Neural cell (in vitro differentiated cells): Measurements from ENCODE around the gene NDUFV1. TPM values are rescaled to one million over a fixed set of nuclear protein-coding genes. Genes with fewer than 3 reads are reported as not detected.

ENCODE experiments used
- H2AFZ ChIP-seq: fragments of 200-600, 300-800 bp; sonication (generic), shearing (Covaris generic); 2 replicates; pipeline ENCODE4 v1.6.0; 2014; ENCODE audit warnings: low read depth, mild to moderate bottlenecking, antibody characterized with exemption, low read length, moderate library complexity
- H3F3A ChIP-seq: fragments of 200-600 bp; shearing (Covaris generic); 2 replicates; pipeline ENCODE4 v1.6.1; 2016; ENCODE audit warnings: mild to moderate bottlenecking, moderate library complexity, mixed read lengths, antibody characterized with exemption, low read length; ENCODE audit not compliant: insufficient read depth, poor library complexity, severe bottlenecking
- H3K27ac ChIP-seq: fragments of 200-600, 300-800 bp; sonication (generic), shearing (Covaris generic); 2 replicates; pipeline ENCODE4 v1.5.1; 2014; ENCODE audit warnings: mild to moderate bottlenecking, low read length, moderate library complexity
- H3K27me3 ChIP-seq: fragments of 300-800, 200-600 bp; sonication (generic), shearing (Covaris generic); 2 replicates; pipeline ENCODE4 v1.6.0; 2014; ENCODE audit warnings: mild to moderate bottlenecking, low read depth, low read length, moderate library complexity; ENCODE audit not compliant: insufficient read depth
- H3K36me3 ChIP-seq: fragments of 300-800, 200-600 bp; sonication (generic), shearing (Covaris generic); 2 replicates; pipeline ENCODE4 v1.5.1; 2014; ENCODE audit warnings: mild to moderate bottlenecking, antibody characterized with exemption, low read length, moderate library complexity; ENCODE audit not compliant: insufficient read depth
- H3K4me2 ChIP-seq: fragments of 300-800, 200-600 bp; sonication (generic), shearing (Covaris generic); 2 replicates; pipeline ENCODE4 v1.6.0; 2014; ENCODE audit warnings: mild to moderate bottlenecking, low read length
- H3K4me3 ChIP-seq: fragments of 300-800, 200-600 bp; sonication (generic), shearing (Covaris generic); 2 replicates; pipeline ENCODE4 v1.5.1; 2014; ENCODE audit warnings: mild to moderate bottlenecking, low read length, moderate library complexity
- H3K79me2 ChIP-seq: fragments of 200-600 bp; shearing (Covaris generic); replicated peaks from 2 replicates; pipeline ENCODE4 v1.6.0; 2014; ENCODE audit warnings: mild to moderate bottlenecking, low read length, moderate library complexity; ENCODE audit not compliant: insufficient read depth
- H3K9ac ChIP-seq: fragments of 300-800, 200-600 bp; sonication (generic), shearing (Covaris generic); 2 replicates; pipeline ENCODE4 v1.6.1; 2016; ENCODE audit warnings: mild to moderate bottlenecking, low read length, mixed read lengths
- H3K9me2 ChIP-seq: fragments of 200-600 bp; shearing (Covaris generic); 2 replicates; pipeline ENCODE4 v1.6.1; 2016; ENCODE audit warnings: mild to moderate bottlenecking, low read length, mixed read lengths; ENCODE audit not compliant: insufficient read depth
- H3K9me3 ChIP-seq: fragments of 200-600, 300-800 bp; sonication (generic), shearing (Covaris generic); 2 replicates; pipeline ENCODE4 v1.6.1; 2016; ENCODE audit warnings: mild to moderate bottlenecking, mixed run types, low read length, moderate library complexity, mixed read lengths
- H4K20me1 ChIP-seq: fragments of 200-600 bp; shearing (Covaris generic); 2 replicates; pipeline ENCODE4 v1.6.1; 2016; ENCODE audit warnings: mild to moderate bottlenecking, mixed run types; ENCODE audit not compliant: insufficient read depth
- CTCF ChIP-seq: fragments of 450-650 bp; IDR thresholded peaks from 2 replicates; pipeline ENCODE4 v1.5.1; 2014; ENCODE audit warnings: antibody characterized with exemption, mild to moderate bottlenecking, moderate library complexity; ENCODE audit not compliant: poor library complexity, severe bottlenecking
- EP300 ChIP-seq: fragments of 450-650 bp; conservative IDR thresholded peaks from 2 replicates; pipeline ENCODE4 v1.6.1; 2014; ENCODE audit warnings: antibody characterized with exemption, mild to moderate bottlenecking, moderate library complexity; ENCODE audit not compliant: poor library complexity, severe bottlenecking
- EZH2 ChIP-seq: fragments of 200-600, 300-800 bp; shearing (Covaris generic), sonication (generic); IDR thresholded peaks from 2 replicates; pipeline ENCODE4 v1.6.1; 2014; ENCODE audit warnings: antibody characterized with exemption, low read length, borderline replicate concordance, mild to moderate bottlenecking; ENCODE audit not compliant: insufficient read depth, poor library complexity, severe bottlenecking
- MXI1 ChIP-seq: fragments of 450-650 bp; conservative IDR thresholded peaks from 2 replicates; pipeline ENCODE4 v1.6.1; 2014; ENCODE audit warnings: antibody characterized with exemption, mild to moderate bottlenecking; ENCODE audit not compliant: poor library complexity, severe bottlenecking
- POLR2AphosphoS5 ChIP-seq: IDR thresholded peaks from 2 replicates; pipeline ENCODE4 v1.6.1; 2012
- RAD21 ChIP-seq: fragments of 450-650 bp; conservative IDR thresholded peaks from 2 replicates; pipeline ENCODE4 v1.6.1; 2014; ENCODE audit warnings: antibody characterized with exemption, mild to moderate bottlenecking, moderate library complexity
- REST ChIP-seq: IDR thresholded peaks from 2 replicates; pipeline ENCODE4 v1.6.1; 2012; ENCODE audit warnings: borderline replicate concordance
- SMC3 ChIP-seq: fragments of 450-650 bp; conservative IDR thresholded peaks from 2 replicates; pipeline ENCODE4 v1.6.1; 2014; ENCODE audit warnings: antibody characterized with exemption, mild to moderate bottlenecking, moderate library complexity; ENCODE audit not compliant: poor library complexity
- TAF1 ChIP-seq: IDR thresholded peaks from 2 replicates; pipeline ENCODE4 v1.6.1; 2012; ENCODE audit warnings: low read depth
- polyA plus RNA-seq: library from polyadenylated mRNA; depleted of rRNA; stranded (reverse); fragments of >200 nt; gene quantifications from 2 replicates; pipeline ENCODE4 v1.2.3, GENCODE V29; 2014

Gene NDUFV1
- polyA plus RNA-seq, 1 donor from 2014 or later = 393 TPM

GRCh38 chr11:67574938-67575337 is 31.8 kb upstream of the NDUFV1 start:
- H3K27me3 ChIP-seq = no peaks in the 10 kb centered on the region
- H4K20me1 ChIP-seq = no peaks in the 10 kb centered on the region
- H3K79me2 ChIP-seq = no peaks in the 10 kb centered on the region
- TF ChIP-seq SMC3 (no peak), CTCF (no peak), MXI1 (no peak), RAD21 (no peak), POLR2AphosphoS5 (no peak), REST (no peak), TAF1 (no peak), EZH2 (no peak), EP300 (no peak)
- H3K4me3 ChIP-seq = no peak overlapping the region
- H3K4me2 ChIP-seq = no peak overlapping the region
- no peaks in the 10 kb centered on the region for H3F3A ChIP-seq
- H3K9me3 ChIP-seq = no peaks in the 10 kb centered on the region
- H3K27ac ChIP-seq = no peak overlapping the region
- no peaks in the 10 kb centered on the region for H3K36me3 ChIP-seq
- no peak overlapping the region for H2AFZ ChIP-seq
- no peaks in the 10 kb centered on the region for H3K9me2 ChIP-seq
- H3K9ac ChIP-seq = no peak overlapping the region

GRCh38 chr11:67576735-67577475 is 29.8 kb upstream of the NDUFV1 start:
- no peaks in the 10 kb centered on the region for H3F3A ChIP-seq
- no peak overlapping the region for H3K4me2 ChIP-seq
- H3K79me2 ChIP-seq = no peaks in the 10 kb centered on the region
- H3K4me3 ChIP-seq = no peak overlapping the region
- no peaks in the 10 kb centered on the region for H3K36me3 ChIP-seq
- H3K9me2 ChIP-seq = no peaks in the 10 kb centered on the region
- no peaks in the 10 kb centered on the region for H4K20me1 ChIP-seq
- TF ChIP-seq POLR2AphosphoS5 (no peak), TAF1 (no peak), REST (no peak), EZH2 (no peak), EP300 (no peak), CTCF (no peak), MXI1 (no peak), SMC3 (no peak), RAD21 (no peak)
- no peaks in the 10 kb centered on the region for H3K9me3 ChIP-seq
- H2AFZ ChIP-seq = no peak overlapping the region
- no peak overlapping the region for H3K9ac ChIP-seq
- no peak overlapping the region for H3K27ac ChIP-seq
- H3K27me3 ChIP-seq = no peaks in the 10 kb centered on the region
